A673 (cell line): ENCODE measurements around the gene NFASC. TPM values are rescaled to one million over a fixed set of nuclear protein-coding genes. Genes with fewer than 3 reads are reported as not detected.

Experiments
- BruUV-seq: library from RNA; stranded (reverse); fragments of 400-500 nt; replicated peaks from 2 replicates; lab custom pipeline; 2021; lab: Mats Ljungman, UMichigan
- CTCF ChIA-PET: fragments of 300-600 bp; sonication (Branson Sonifier 250); formaldehyde crosslinking; loops from one replicate; lab custom pipeline; 2022; ENCODE audit warnings: antibody characterized with exemption; lab: Charles Lee
- POLR2A ChIA-PET: fragments of 300-600 bp; sonication (Branson Sonifier 250); formaldehyde crosslinking; loops from one replicate; lab custom pipeline; 2022; ENCODE audit warnings: antibody characterized with exemption; ENCODE audit not compliant: low non-redundant PET; lab: Charles Lee
- DNase-seq: peaks from one replicate; pipeline ENCODE4 v3.0.0-alpha.2; 2015; ENCODE audit warnings: low spot score
- H3K27ac ChIP-seq: fragments of 200-600 bp; sonication (generic); 2 replicates; pipeline ENCODE4 v1.5.1; 2016; ENCODE audit warnings: mixed run types, low read depth, mild to moderate bottlenecking, mixed read lengths, antibody characterized with exemption, low read length; ENCODE audit not compliant: poor library complexity, severe bottlenecking
- H3K27me3 ChIP-seq: fragments of 200-600 bp; sonication (generic); replicated peaks from 2 replicates; pipeline ENCODE4 v1.6.1; 2017; ENCODE audit warnings: mixed run types, low read depth, mild to moderate bottlenecking, mixed read lengths, antibody characterized with exemption, low read length; ENCODE audit not compliant: insufficient read depth, poor library complexity
- H3K36me3 ChIP-seq: fragments of 200-600 bp; sonication (generic); 2 replicates; pipeline ENCODE4 v1.6.1; 2016; ENCODE audit warnings: mixed run types, mild to moderate bottlenecking, mixed read lengths, antibody characterized with exemption, low read length; ENCODE audit not compliant: insufficient read depth, poor library complexity, severe bottlenecking
- H3K4me1 ChIP-seq: fragments of 200-600 bp; sonication (generic); 2 replicates; pipeline ENCODE4 v1.6.1; 2017; ENCODE audit warnings: mixed run types, mild to moderate bottlenecking, mixed read lengths, antibody characterized with exemption, low read length; ENCODE audit not compliant: insufficient read depth, poor library complexity, severe bottlenecking
- H3K4me3 ChIP-seq: fragments of 200-600 bp; sonication (generic); 2 replicates; pipeline ENCODE4 v1.5.1; 2016; ENCODE audit warnings: low read depth, mixed run types, mild to moderate bottlenecking, mixed read lengths, low read length; ENCODE audit not compliant: poor library complexity, severe bottlenecking
- H3K9me3 ChIP-seq: fragments of 200-600 bp; sonication (generic); 2 replicates; pipeline ENCODE4 v1.6.1; 2016; ENCODE audit warnings: mixed run types, low read depth, mild to moderate bottlenecking, mixed read lengths, antibody characterized with exemption, low read length; ENCODE audit not compliant: poor library complexity, severe bottlenecking
- EZH2 ChIP-seq: fragments of 200-600 bp; sonication (generic); IDR thresholded peaks from 2 replicates; pipeline ENCODE4 v1.6.1; 2017; ENCODE audit warnings: borderline replicate concordance, low read depth, mild to moderate bottlenecking, mixed read lengths, antibody characterized with exemption, low read length; ENCODE audit not compliant: poor library complexity, severe bottlenecking
- intact Hi-C: fragments of 100-400 bp; cut with micrococcal nuclease; formaldehyde crosslinking; loops from one replicate; pipeline ENCODE4 v1.10.0; 2022; ENCODE audit not compliant: unreplicated experiment
- total RNA-seq: library from RNA; stranded (reverse); gene quantifications from 2 replicates; pipeline ENCODE4 v1.2.3, GENCODE V29; 2021
- TF ChIP-seq, protein P1 (sequence below): fragments of 300-800, 200-600 bp; sonication (generic); conservative IDR thresholded peaks from 2 replicates; pipeline ENCODE4 v1.5.1; 2017; ENCODE audit warnings: low read depth, mild to moderate bottlenecking, antibody characterized with exemption, low read length, moderate library complexity, mixed read lengths

Gene NFASC
- total RNA-seq, 1 experiment from 2014 or later, result 0.24 TPM

DNA sequence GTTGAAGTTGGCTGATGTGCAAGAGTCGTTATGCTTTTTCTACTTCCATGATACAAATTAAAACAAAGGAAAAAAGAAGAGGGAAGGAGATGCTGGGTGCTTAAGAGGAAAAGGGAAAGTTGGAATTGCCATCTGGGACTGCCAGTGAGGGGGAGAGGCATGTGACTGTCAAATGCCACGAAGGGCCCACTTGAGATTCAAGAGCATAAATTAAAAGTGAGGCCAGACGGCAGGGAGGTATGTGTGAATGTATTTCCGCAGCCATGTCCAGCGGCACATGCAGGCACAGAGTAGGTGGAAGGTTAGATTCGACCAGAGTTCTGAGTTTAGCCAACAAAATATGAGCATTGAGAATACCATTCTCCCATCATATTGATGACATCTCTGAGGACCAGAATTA is 32.0 kb downstream of the NFASC start:
- Histone ChIP-seq H3K4me3 (no peak overlapping the region), H3K27me3 (peaks cover 61% of the 10 kb centered on the region), H3K9me3 (no peaks in the 10 kb centered on the region), H3K4me1 (no peaks in the 10 kb centered on the region), H3K27ac (no peak overlapping the region), H3K36me3 (no peaks in the 10 kb centered on the region)
- POLR2A ChIA-PET, result no interaction called here
- CTCF ChIA-PET, result no interaction called here
- TF ChIP-seq EZH2, result no peak
- TF ChIP-seq, protein P1, sequence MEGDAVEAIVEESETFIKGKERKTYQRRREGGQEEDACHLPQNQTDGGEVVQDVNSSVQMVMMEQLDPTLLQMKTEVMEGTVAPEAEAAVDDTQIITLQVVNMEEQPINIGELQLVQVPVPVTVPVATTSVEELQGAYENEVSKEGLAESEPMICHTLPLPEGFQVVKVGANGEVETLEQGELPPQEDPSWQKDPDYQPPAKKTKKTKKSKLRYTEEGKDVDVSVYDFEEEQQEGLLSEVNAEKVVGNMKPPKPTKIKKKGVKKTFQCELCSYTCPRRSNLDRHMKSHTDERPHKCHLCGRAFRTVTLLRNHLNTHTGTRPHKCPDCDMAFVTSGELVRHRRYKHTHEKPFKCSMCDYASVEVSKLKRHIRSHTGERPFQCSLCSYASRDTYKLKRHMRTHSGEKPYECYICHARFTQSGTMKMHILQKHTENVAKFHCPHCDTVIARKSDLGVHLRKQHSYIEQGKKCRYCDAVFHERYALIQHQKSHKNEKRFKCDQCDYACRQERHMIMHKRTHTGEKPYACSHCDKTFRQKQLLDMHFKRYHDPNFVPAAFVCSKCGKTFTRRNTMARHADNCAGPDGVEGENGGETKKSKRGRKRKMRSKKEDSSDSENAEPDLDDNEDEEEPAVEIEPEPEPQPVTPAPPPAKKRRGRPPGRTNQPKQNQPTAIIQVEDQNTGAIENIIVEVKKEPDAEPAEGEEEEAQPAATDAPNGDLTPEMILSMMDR, result no peak
- no peak for DNase-seq
- intact Hi-C loops, result no loop called here
- BruUV-seq, result no TSS peak

- no peak for TF ChIP-seq EZH2
- TF ChIP-seq, protein P1, result no peak
- H3K36me3 ChIP-seq, result no peaks in the 10 kb centered on the region
- H3K4me3 ChIP-seq, result no peak overlapping the region
- POLR2A ChIA-PET, result no interaction called here
- no peak for DNase-seq
- peaks cover 46% of the 10 kb centered on the region for H3K27me3 ChIP-seq
- intact Hi-C loops, result no loop called here
- no TSS peak for BruUV-seq
- H3K4me1 ChIP-seq, result no peaks in the 10 kb centered on the region
- no peaks in the 10 kb centered on the region for H3K9me3 ChIP-seq
- CTCF ChIA-PET, result no interaction called here
- H3K27ac ChIP-seq, result no peak overlapping the region
These were observed 33.7 kb downstream of the NFASC start for GRCh38 chr1:204904228-204904810.

DNA sequence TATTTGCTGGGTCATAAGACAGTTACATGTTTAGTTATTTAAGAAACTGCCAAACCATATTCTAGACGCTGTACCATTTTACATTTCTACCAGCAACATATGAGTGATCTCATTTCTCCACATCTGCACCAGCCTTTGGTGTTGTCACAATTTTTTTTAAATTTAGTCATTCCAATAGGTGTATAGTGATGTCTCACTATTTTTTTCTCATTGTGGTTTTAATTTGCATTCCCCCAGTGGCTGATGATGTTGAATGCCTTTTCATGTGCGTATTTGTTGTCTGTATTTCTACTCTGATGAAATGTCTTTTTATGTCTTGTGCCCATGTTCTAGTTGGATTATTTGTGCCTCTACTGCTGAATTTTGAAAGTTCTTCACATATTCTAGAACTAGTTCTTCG is 38.4 kb downstream of the NFASC start:
- H3K27me3 ChIP-seq, result peaks cover 22% of the 10 kb centered on the region
- H3K9me3 ChIP-seq, result no peaks in the 10 kb centered on the region
- no peaks in the 10 kb centered on the region for H3K4me1 ChIP-seq
- H3K36me3 ChIP-seq, result no peaks in the 10 kb centered on the region
- no peak for DNase-seq
- intact Hi-C loops, result no loop called here
- H3K4me3 ChIP-seq, result no peak overlapping the region
- POLR2A ChIA-PET, result no interaction called here
- H3K27ac ChIP-seq, result no peak overlapping the region
- TF ChIP-seq, protein P1, result no peak
- TF ChIP-seq EZH2, result no peak
- CTCF ChIA-PET, result no interaction called here
- no TSS peak for BruUV-seq
